Neural progenitor cell (in vitro differentiated cells): ENCODE data around the gene BCAP31. TPM values are rescaled to one million over a fixed set of nuclear protein-coding genes. Genes with fewer than 3 reads are reported as not detected.
A peak's percentile ranks its signal among the peaks of the same experiment; 100 is the strongest.

Experiments used
- DNase-seq: peaks from one replicate; pipeline ENCODE4 v3.0.0-alpha.2; 2016; ENCODE audit warnings: low spot score
- H2AFZ ChIP-seq: fragments of 200-600 bp; sonication (generic); replicated peaks from 2 replicates; pipeline ENCODE4 v1.6.1; 2016; ENCODE audit warnings: antibody characterized with exemption
- H3F3A ChIP-seq: fragments of 200-600 bp; sonication (generic); 2 replicates; pipeline ENCODE4 v1.6.1; 2016; ENCODE audit warnings: antibody characterized with exemption, low read depth
- H3K27ac ChIP-seq: fragments of 200-600 bp; sonication (generic); 2 replicates; pipeline ENCODE4 v1.5.1; 2016; ENCODE audit warnings: mild to moderate bottlenecking
- H3K27me3 ChIP-seq: fragments of 200-600 bp; sonication (generic); 2 replicates; pipeline ENCODE4 v1.6.1; 2016; ENCODE audit warnings: mild to moderate bottlenecking, moderate library complexity
- H3K36me3 ChIP-seq: fragments of 200-600 bp; sonication (generic); 2 replicates; pipeline ENCODE4 v1.5.1; 2016
- H3K4me1 ChIP-seq: fragments of 200-600 bp; sonication (generic); 2 replicates; pipeline ENCODE4 v1.6.1; 2016; ENCODE audit warnings: mixed run types
- H3K4me2 ChIP-seq: fragments of 200-600 bp; sonication (generic); 2 replicates; pipeline ENCODE4 v1.6.1; 2016
- H3K4me3 ChIP-seq: fragments of 200-600 bp; sonication (generic); 2 replicates; pipeline ENCODE4 v1.5.1; 2016
- H3K79me2 ChIP-seq: fragments of 200-600 bp; sonication (generic); 2 replicates; pipeline ENCODE4 v1.6.1; 2016; ENCODE audit warnings: low read depth
- H3K9ac ChIP-seq: fragments of 200-600 bp; sonication (generic); 2 replicates; pipeline ENCODE4 v1.6.1; 2016
- H3K9me3 ChIP-seq: fragments of 200-600 bp; sonication (generic); 2 replicates; pipeline ENCODE4 v1.5.1; 2016; ENCODE audit warnings: low read depth
- H4K20me1 ChIP-seq: fragments of 200-600 bp; sonication (generic); 2 replicates; pipeline ENCODE4 v1.6.1; 2016; ENCODE audit warnings: low read depth
- H3K27ac Mint-ChIP-seq: 3 replicates; pipeline ENCODE4 v1.8.0; 2021; ENCODE audit warnings: mixed read lengths
- H3K27me3 Mint-ChIP-seq: 2 replicates; pipeline ENCODE4 v1.8.0; 2022; ENCODE audit warnings: low read depth, mild to moderate bottlenecking, inconsistent platforms, moderate library complexity, mixed read lengths; ENCODE audit not compliant: insufficient read depth
- H3K36me3 Mint-ChIP-seq: 3 replicates; pipeline ENCODE4 v1.8.0; 2021; ENCODE audit warnings: mixed read lengths
- H3K4me1 Mint-ChIP-seq: 3 replicates; pipeline ENCODE4 v1.8.0; 2021; ENCODE audit warnings: mixed read lengths
- H3K4me3 Mint-ChIP-seq: 3 replicates; pipeline ENCODE4 v1.8.0; 2021; ENCODE audit warnings: mild to moderate bottlenecking, moderate library complexity, mixed read lengths
- H3K9me3 Mint-ChIP-seq: 3 replicates; pipeline ENCODE4 v1.8.0; 2020; ENCODE audit warnings: mixed read lengths
- EZH2 ChIP-seq: fragments of 200-600 bp; sonication (generic); IDR thresholded peaks from 2 replicates; pipeline ENCODE4 v1.6.1; 2017; ENCODE audit warnings: antibody characterized with exemption, mild to moderate bottlenecking, moderate library complexity
- EZH2phosphoT487 ChIP-seq: fragments of 200-600 bp; sonication (generic); IDR thresholded peaks from 2 replicates; pipeline ENCODE4 v1.6.1; 2017; ENCODE audit warnings: antibody characterized with exemption
- total RNA-seq: library from RNA; depleted of rRNA; stranded (reverse); fragments of >200 nt; gene quantifications from 2 replicates; pipeline ENCODE4 v1.2.3, GENCODE V29; 2015; ENCODE audit warnings: low replicate concordance
- TF ChIP-seq, protein P1 (sequence below): fragments of 200-600 bp; sonication (generic); IDR thresholded peaks from 2 replicates; pipeline ENCODE4 v1.5.1; 2017; ENCODE audit warnings: antibody characterized with exemption, mild to moderate bottlenecking

Gene BCAP31
- total RNA-seq, 1 donor from 2014 or later: 52.5 TPM

GRCh38 chrX:153723351-153724251, 586 bp downstream of the BCAP31 start:
- Histone ChIP-seq H2AFZ (no peak overlapping the region), H3K27me3 (no peaks in the 10 kb centered on the region), H3K36me3 (peaks cover 3% of the 10 kb centered on the region), H3K4me3 (peak overlapping the region; percentile 73), H3K4me2 (peak overlapping the region; percentile 80), H3F3A (no peaks in the 10 kb centered on the region), H3K27ac (peak overlapping the region; percentile 69), H4K20me1 (peaks cover 52% of the 10 kb centered on the region), H3K79me2 (peaks cover 21% of the 10 kb centered on the region), H3K4me1 (peaks cover 12% of the 10 kb centered on the region), H3K9me3 (no peaks in the 10 kb centered on the region), H3K9ac (peak overlapping the region; percentile 55)
- TF ChIP-seq EZH2 (no peak), EZH2phosphoT487 (no peak)
- TF ChIP-seq, protein P1, sequence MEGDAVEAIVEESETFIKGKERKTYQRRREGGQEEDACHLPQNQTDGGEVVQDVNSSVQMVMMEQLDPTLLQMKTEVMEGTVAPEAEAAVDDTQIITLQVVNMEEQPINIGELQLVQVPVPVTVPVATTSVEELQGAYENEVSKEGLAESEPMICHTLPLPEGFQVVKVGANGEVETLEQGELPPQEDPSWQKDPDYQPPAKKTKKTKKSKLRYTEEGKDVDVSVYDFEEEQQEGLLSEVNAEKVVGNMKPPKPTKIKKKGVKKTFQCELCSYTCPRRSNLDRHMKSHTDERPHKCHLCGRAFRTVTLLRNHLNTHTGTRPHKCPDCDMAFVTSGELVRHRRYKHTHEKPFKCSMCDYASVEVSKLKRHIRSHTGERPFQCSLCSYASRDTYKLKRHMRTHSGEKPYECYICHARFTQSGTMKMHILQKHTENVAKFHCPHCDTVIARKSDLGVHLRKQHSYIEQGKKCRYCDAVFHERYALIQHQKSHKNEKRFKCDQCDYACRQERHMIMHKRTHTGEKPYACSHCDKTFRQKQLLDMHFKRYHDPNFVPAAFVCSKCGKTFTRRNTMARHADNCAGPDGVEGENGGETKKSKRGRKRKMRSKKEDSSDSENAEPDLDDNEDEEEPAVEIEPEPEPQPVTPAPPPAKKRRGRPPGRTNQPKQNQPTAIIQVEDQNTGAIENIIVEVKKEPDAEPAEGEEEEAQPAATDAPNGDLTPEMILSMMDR: peak; percentile 53
- peak overlapping the region; percentile 84 for H3K4me3 Mint-ChIP-seq
- peaks cover 7% of the 10 kb centered on the region for H3K27me3 Mint-ChIP-seq
- H3K36me3 Mint-ChIP-seq: peaks cover 11% of the 10 kb centered on the region
- H3K4me1 Mint-ChIP-seq: peaks cover 18% of the 10 kb centered on the region
- H3K9me3 Mint-ChIP-seq: peaks cover 5% of the 10 kb centered on the region
- H3K27ac Mint-ChIP-seq: no peak overlapping the region
- DNase-seq: peak; percentile 70

DNA sequence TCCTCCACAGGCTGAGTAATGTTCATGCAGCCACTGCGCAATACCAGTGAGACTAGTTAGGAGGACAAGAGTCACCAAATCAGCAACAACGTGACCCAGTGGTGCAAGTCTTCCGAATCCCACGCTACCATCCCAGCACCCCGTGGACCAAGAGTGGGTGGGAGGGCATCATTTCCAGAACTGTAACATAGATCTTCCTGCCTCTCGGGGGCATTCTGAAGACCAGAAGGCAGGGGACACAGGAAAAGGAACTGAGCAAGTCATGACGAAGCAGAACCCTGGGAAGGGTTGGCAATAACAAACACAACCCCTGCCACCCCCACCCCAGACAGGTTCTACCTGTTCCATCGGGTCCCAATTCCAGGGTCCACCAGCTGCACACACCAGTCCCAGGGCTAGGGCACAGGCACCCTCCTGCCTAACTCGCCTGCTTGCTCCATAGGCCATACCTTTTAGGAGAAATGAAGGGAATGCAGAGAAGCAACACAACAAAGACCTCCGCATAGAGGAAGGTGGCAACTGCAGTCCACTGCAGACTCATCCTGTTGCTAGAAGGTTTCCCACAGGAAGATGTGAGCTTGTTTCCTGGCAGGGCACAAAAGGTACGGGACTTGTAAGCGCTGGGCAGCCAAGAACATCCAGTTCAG, 1.4 kb downstream of the BCAP31 start:
- H3K36me3 Mint-ChIP-seq: peaks cover 10% of the 10 kb centered on the region
- Histone ChIP-seq H3K9me3 (no peaks in the 10 kb centered on the region), H3K4me1 (peaks cover 12% of the 10 kb centered on the region), H3F3A (no peaks in the 10 kb centered on the region), H3K4me2 (peak overlapping the region; percentile 80), H2AFZ (no peak overlapping the region), H3K79me2 (peaks cover 21% of the 10 kb centered on the region), H4K20me1 (peaks cover 51% of the 10 kb centered on the region), H3K27ac (no peak overlapping the region), H3K4me3 (peak overlapping the region; percentile 73), H3K27me3 (no peaks in the 10 kb centered on the region), H3K9ac (peak overlapping the region; percentile 55), H3K36me3 (peaks cover 3% of the 10 kb centered on the region)
- DNase-seq: no peak
- no peak for TF ChIP-seq EZH2phosphoT487
- TF ChIP-seq, protein P1: no peak
- no peak for TF ChIP-seq EZH2
- no peak overlapping the region for H3K27ac Mint-ChIP-seq
- peak overlapping the region; percentile 84 for H3K4me3 Mint-ChIP-seq
- peaks cover 17% of the 10 kb centered on the region for H3K4me1 Mint-ChIP-seq
- H3K9me3 Mint-ChIP-seq: peaks cover 4% of the 10 kb centered on the region
- peaks cover 7% of the 10 kb centered on the region for H3K27me3 Mint-ChIP-seq

DNA sequence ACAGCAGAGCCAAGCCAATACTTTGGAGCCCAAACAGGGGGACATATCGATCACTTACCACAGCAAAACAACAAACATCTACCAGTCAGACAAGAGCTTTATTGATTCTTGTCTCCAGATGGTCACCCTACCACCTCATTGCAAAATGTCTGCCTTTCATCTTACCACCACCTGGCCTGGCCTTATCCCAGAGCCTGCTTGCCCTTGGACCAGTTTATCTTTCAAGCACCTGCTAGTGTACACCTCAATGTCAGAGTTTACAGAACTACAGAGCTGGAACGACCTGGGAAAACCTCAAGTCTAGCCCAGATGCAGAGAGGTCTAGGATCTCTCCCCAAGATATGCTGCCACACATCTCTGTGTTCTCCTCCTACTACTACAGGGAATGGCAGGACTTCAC, 4.5 kb downstream of the BCAP31 start:
- H3K4me3 Mint-ChIP-seq: no peak overlapping the region
- Histone ChIP-seq H3K4me3 (no peak overlapping the region), H2AFZ (no peak overlapping the region), H3K4me1 (peaks cover 8% of the 10 kb centered on the region), H3K4me2 (no peak overlapping the region), H3K27me3 (no peaks in the 10 kb centered on the region), H3K27ac (no peak overlapping the region), H3F3A (no peaks in the 10 kb centered on the region), H3K79me2 (peaks cover 21% of the 10 kb centered on the region), H3K9me3 (no peaks in the 10 kb centered on the region), H3K36me3 (peaks cover 3% of the 10 kb centered on the region), H3K9ac (no peak overlapping the region), H4K20me1 (peaks cover 22% of the 10 kb centered on the region)
- H3K4me1 Mint-ChIP-seq: peaks cover 3% of the 10 kb centered on the region
- H3K27me3 Mint-ChIP-seq: peaks cover 6% of the 10 kb centered on the region
- H3K36me3 Mint-ChIP-seq: peaks cover 11% of the 10 kb centered on the region
- TF ChIP-seq, protein P1: no peak
- TF ChIP-seq EZH2phosphoT487 (no peak), EZH2 (no peak)
- peaks cover 7% of the 10 kb centered on the region for H3K9me3 Mint-ChIP-seq
- no peak for DNase-seq
- H3K27ac Mint-ChIP-seq: no peak overlapping the region
